IMR-90 (cell line): ENCODE data around the gene ZNF180. TPM values are rescaled to one million over a fixed set of nuclear protein-coding genes. Genes with fewer than 3 reads are reported as not detected.

ENCODE experiments used
- ATAC-seq: fragments of 200-7000 bp; cut with Tn5 transposase; 2 replicates; pipeline ENCODE4 v1.9.1; 2020; ENCODE audit warnings: low read depth, mild to moderate bottlenecking, moderate library complexity
- BruUV-seq: library from RNA; stranded (reverse); fragments of 400-500 nt; replicated peaks from 2 replicates; lab custom pipeline; 2021; lab: Mats Ljungman, UMichigan
- CTCF ChIA-PET: fragments of 300-600 bp; formaldehyde crosslinking; extraction: SDS; loops from one replicate; lab custom pipeline; 2021; ENCODE audit warnings: antibody characterized with exemption; lab: Yijun Ruan, JAX
- POLR2A ChIA-PET: fragments of 300-600 bp; sonication (Branson Sonifier 250); formaldehyde crosslinking; loops from one replicate; lab custom pipeline; 2022; ENCODE audit warnings: antibody characterized with exemption; ENCODE audit not compliant: unreplicated experiment; lab: Charles Lee
- DNase-seq: peaks from one replicate; pipeline ENCODE4 v3.0.0; 2013
- H2AFZ ChIP-seq: replicated peaks from 2 replicates; pipeline ENCODE3; 2013; ENCODE audit warnings: low read length, mild to moderate bottlenecking; ENCODE audit not compliant: poor library complexity
- H2AK5ac ChIP-seq: 2 replicates; pipeline ENCODE4 v1.6.1; 2013; ENCODE audit warnings: low read depth, low read length, inconsistent platforms
- H2AK9ac ChIP-seq: replicated peaks from 2 replicates; pipeline ENCODE3; 2013; ENCODE audit warnings: mild to moderate bottlenecking, low read depth, low read length, moderate library complexity; ENCODE audit not compliant: poor library complexity
- H2BK120ac ChIP-seq: 2 replicates; pipeline ENCODE4 v1.6.1; 2013; ENCODE audit warnings: low read depth, low read length, inconsistent platforms
- H2BK15ac ChIP-seq: 3 replicates; pipeline ENCODE4 v1.6.1; 2013; ENCODE audit warnings: low read depth, low read length, inconsistent platforms
- H2BK20ac ChIP-seq: 2 replicates; pipeline ENCODE4 v1.6.1; 2013; ENCODE audit warnings: low read depth, mild to moderate bottlenecking, inconsistent platforms, low read length, moderate library complexity
- H2BK5ac ChIP-seq: 2 replicates; pipeline ENCODE4 v1.6.1; 2013; ENCODE audit warnings: mild to moderate bottlenecking, low read depth, low read length, inconsistent platforms; ENCODE audit not compliant: poor library complexity, severe bottlenecking
- H3K14ac ChIP-seq: replicated peaks from 2 replicates; pipeline ENCODE4 v1.6.1; 2013; ENCODE audit warnings: low read depth, low read length, inconsistent platforms
- H3K18ac ChIP-seq: 2 replicates; pipeline ENCODE4 v1.6.1; 2013; ENCODE audit warnings: low read depth, low read length, control low read depth
- H3K23ac ChIP-seq: 2 replicates; pipeline ENCODE4 v1.6.1; 2013; ENCODE audit warnings: low read depth, low read length, inconsistent platforms
- H3K27ac ChIP-seq: 2 replicates; pipeline ENCODE4 v1.5.1; 2013; ENCODE audit warnings: mild to moderate bottlenecking, control low read depth, low read length; ENCODE audit not compliant: insufficient read depth
- H3K27me3 ChIP-seq: 2 replicates; pipeline ENCODE4 v1.6.1; 2013; ENCODE audit warnings: low read length; ENCODE audit not compliant: control insufficient read depth, insufficient read depth
- H3K36me3 ChIP-seq: 2 replicates; pipeline ENCODE4 v1.6.1; 2013; ENCODE audit warnings: low read length, mixed read lengths; ENCODE audit not compliant: control insufficient read depth, insufficient read depth
- H3K4ac ChIP-seq: 2 replicates; pipeline ENCODE4 v1.6.1; 2013; ENCODE audit warnings: low read depth, low read length, inconsistent platforms
- H3K4me1 ChIP-seq: 2 replicates; pipeline ENCODE4 v1.6.1; 2013; ENCODE audit warnings: low read length, mixed read lengths; ENCODE audit not compliant: control insufficient read depth, insufficient read depth
- H3K4me2 ChIP-seq: 2 replicates; pipeline ENCODE4 v1.6.1; 2013; ENCODE audit warnings: low read depth, mild to moderate bottlenecking, control low read depth, low read length, moderate library complexity
- H3K4me3 ChIP-seq: 2 replicates; pipeline ENCODE4 v1.5.1; 2013; ENCODE audit warnings: low read depth, mild to moderate bottlenecking, control low read depth, low read length, moderate library complexity; ENCODE audit not compliant: insufficient read depth
- H3K56ac ChIP-seq: 2 replicates; pipeline ENCODE4 v1.6.1; 2013; ENCODE audit warnings: low read length, inconsistent platforms; ENCODE audit not compliant: insufficient read depth; ENCODE audit errors: extremely low read depth
- H3K79me1 ChIP-seq, 2 experiments: 2 replicates each; pipeline ENCODE4 v1.6.1; 2013; ENCODE audit warnings: low read length in 2 of 2, inconsistent platforms in 1 of 2, low read depth in 1 of 2
- H3K9ac ChIP-seq: 2 replicates; pipeline ENCODE4 v1.6.1; 2013; ENCODE audit warnings: low read depth, low read length, control low read depth
- H3K9me1 ChIP-seq: 2 replicates; pipeline ENCODE4 v1.6.1; 2013; ENCODE audit warnings: low read length, inconsistent platforms; ENCODE audit not compliant: insufficient read depth
- H3K9me3 ChIP-seq: 2 replicates; pipeline ENCODE4 v1.6.1; 2013; ENCODE audit warnings: low read length; ENCODE audit not compliant: control insufficient read depth, insufficient read depth
- H4K20me1 ChIP-seq: 2 replicates; pipeline ENCODE4 v1.6.1; 2013; ENCODE audit warnings: low read length, inconsistent platforms; ENCODE audit not compliant: insufficient read depth
- H4K5ac ChIP-seq: 2 replicates; pipeline ENCODE4 v1.6.1; 2013; ENCODE audit warnings: mild to moderate bottlenecking, low read depth, low read length, control low read depth
- H4K8ac ChIP-seq, 2 experiments: 2 replicates each; pipeline ENCODE4 v1.6.1; 2013; ENCODE audit warnings: low read depth in 2 of 2, low read length in 2 of 2, control low read depth in 1 of 2, inconsistent platforms in 1 of 2
- H4K91ac ChIP-seq: 2 replicates; pipeline ENCODE4 v1.6.1; 2013; ENCODE audit warnings: low read depth, low read length, inconsistent platforms; ENCODE audit not compliant: insufficient read depth
- CEBPB ChIP-seq: IDR thresholded peaks from 2 replicates; pipeline ENCODE4 v1.6.1; 2012; ENCODE audit warnings: low read depth, low read length, improper control_type of control experiment
- FOS ChIP-seq: fragments of 150-350 bp; IDR thresholded peaks from 2 replicates; pipeline ENCODE4 v1.6.1; 2016; ENCODE audit warnings: low read depth, low read length
- MAFK ChIP-seq: IDR thresholded peaks from 2 replicates; pipeline ENCODE4 v1.6.1; 2012; ENCODE audit warnings: low read depth, low read length, improper control_type of control experiment
- MXI1 ChIP-seq: IDR thresholded peaks from 2 replicates; pipeline ENCODE4 v1.6.1; 2012; ENCODE audit warnings: low read depth, mild to moderate bottlenecking, low read length, moderate library complexity, borderline replicate concordance
- NFE2L2 ChIP-seq: fragments of 150-350 bp; IDR thresholded peaks from 2 replicates; pipeline ENCODE4 v1.6.1; 2016; ENCODE audit warnings: low read depth, mild to moderate bottlenecking, low read length
- POLR2A ChIP-seq: IDR thresholded peaks from 2 replicates; pipeline ENCODE4 v1.6.1; 2012; ENCODE audit warnings: mild to moderate bottlenecking, low read depth, low read length
- RAD21 ChIP-seq: IDR thresholded peaks from 2 replicates; pipeline ENCODE4 v1.6.1; 2012; ENCODE audit warnings: low read length, improper control_type of control experiment
- RFX5 ChIP-seq: IDR thresholded peaks from 2 replicates; pipeline ENCODE4 v1.8.0; 2012; ENCODE audit warnings: low read depth, mild to moderate bottlenecking, low read length, moderate library complexity
- SMC3 ChIP-seq: fragments of 150-350 bp; IDR thresholded peaks from 2 replicates; pipeline ENCODE4 v1.6.1; 2016; ENCODE audit warnings: low read depth, mild to moderate bottlenecking, antibody characterized with exemption, low read length, moderate library complexity
- WGBS, 2 experiments: methylation state at CpG; one replicate each; pipeline versions ENCODE4 v1.1.5 to v1.1.7; 2013; ENCODE audit warnings: missing lambda C conversion rate in 2 of 2; ENCODE audit not compliant: insufficient read length in 1 of 2; ENCODE audit errors: extremely low coverage in 2 of 2; 5-methylcytosine and 5-hydroxymethylcytosine counted together
- dilution Hi-C: fragments of 300-500 bp; cut with HindIII; formaldehyde crosslinking; loops from one replicate; pipeline ENCODE4 v1.14.3; 2018; ENCODE audit warnings: low sequenced_read_pairs; ENCODE audit not compliant: unreplicated experiment
- in situ Hi-C: fragments of 300-500 bp; cut with MboI; formaldehyde crosslinking; loops from 3 replicates; pipeline ENCODE4 v1.14.3; 2019; ENCODE audit warnings: low sequenced_read_pairs, inconsistent platforms, mixed read lengths
- intact Hi-C: fragments of 100-400 bp; cut with micrococcal nuclease; formaldehyde crosslinking; loops from 2 replicates; pipeline ENCODE4 v1.10.0; 2022
- polyA plus RNA-seq, 3 experiments: library from polyadenylated mRNA; depleted of rRNA; stranded (reverse); fragments of >200 nt; gene quantifications; 2 replicates each; pipeline ENCODE4 v1.2.3, GENCODE V29; 2012; ENCODE audit warnings: low replicate concordance in 1 of 3
- total RNA-seq: library from RNA; depleted of rRNA; stranded (reverse); fragments of >200 nt; gene quantifications from 2 replicates; pipeline ENCODE4 v1.2.3, GENCODE V29; 2012

ZNF180 gene
- total and polyA plus RNA-seq, 2 of the 4 experiments (the other 2 are of a cell fraction) = 2.8 to 26.3 TPM

DNA sequence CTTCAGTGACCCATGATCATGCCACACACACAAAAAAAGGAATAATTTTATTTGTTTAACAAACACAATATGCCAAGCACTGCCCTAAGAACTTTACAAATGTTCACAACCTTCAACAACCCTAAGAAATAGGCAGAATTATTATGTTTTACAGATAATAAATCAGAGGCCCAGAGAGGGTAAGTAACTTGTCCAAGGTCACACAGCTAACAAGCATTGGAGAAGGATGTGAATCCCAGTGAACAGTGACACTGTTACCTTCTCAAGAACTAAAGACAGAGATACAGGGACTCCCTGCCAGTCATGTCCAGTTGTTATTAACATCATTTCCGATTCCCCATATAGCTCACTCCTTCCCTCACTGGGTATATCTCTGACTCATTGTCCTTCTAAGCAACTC, 15.6 kb upstream of the ZNF180 start:
- no peak overlapping the region for H2BK20ac ChIP-seq
- H3K14ac ChIP-seq = no peak overlapping the region
- no peak overlapping the region for H3K23ac ChIP-seq
- H3K27ac ChIP-seq = no peak overlapping the region
- no peak overlapping the region for H4K8ac ChIP-seq
- no peak overlapping the region for H3K56ac ChIP-seq
- dilution Hi-C loops = no loop called here
- H2BK5ac ChIP-seq = no peak overlapping the region
- whole genome bisulfite sequencing, 2 experiments = no CpG with 5 or more reads among the region's 1 CpG
- no TSS peak for BruUV-seq
- no peak overlapping the region for H4K91ac ChIP-seq
- no peaks in the 10 kb centered on the region for H3K4me1 ChIP-seq
- H2BK120ac ChIP-seq = no peak overlapping the region
- intact Hi-C loops = no loop called here
- H2AK5ac ChIP-seq = no peak overlapping the region
- H3K9me1 ChIP-seq = no peaks in the 10 kb centered on the region
- no peak overlapping the region for H2BK15ac ChIP-seq
- no peaks in the 10 kb centered on the region for H4K20me1 ChIP-seq
- no peak overlapping the region for H3K9ac ChIP-seq
- no peak overlapping the region for H4K5ac ChIP-seq
- no peak overlapping the region for H3K4me2 ChIP-seq
- no peak for DNase-seq
- H3K4ac ChIP-seq = no peak overlapping the region
- no peak overlapping the region for H2AFZ ChIP-seq
- H3K18ac ChIP-seq = no peak overlapping the region
- TF ChIP-seq NFE2L2 = no peak
- no peak for TF ChIP-seq RAD21
- TF ChIP-seq FOS = no peak
- TF ChIP-seq CEBPB = no peak
- TF ChIP-seq MXI1 = no peak
- TF ChIP-seq RFX5 = no peak
- no peak for TF ChIP-seq MAFK
- TF ChIP-seq POLR2A = no peak
- no peak for TF ChIP-seq SMC3
- no peak overlapping the region for H3K4me3 ChIP-seq
- H3K36me3 ChIP-seq = no peaks in the 10 kb centered on the region
- ChIA-PET CTCF (no interaction called here), POLR2A (no interaction called here)
- no peak for ATAC-seq
- no peaks in the 10 kb centered on the region for H3K79me1 ChIP-seq
- in situ Hi-C loops = no loop called here
- no peaks in the 10 kb centered on the region for H3K9me3 ChIP-seq
- peaks cover 3% of the 10 kb centered on the region; the same call in 1 of the 2 replicates for H3K27me3 ChIP-seq
- no peak overlapping the region for H2AK9ac ChIP-seq
